ENCODE results near the gene MRPS27. TPM values are rescaled to one million over a fixed set of nuclear protein-coding genes. Genes with fewer than 3 reads are reported as not detected.

The MRPS27 gene
- total and polyA plus RNA-seq, 2 of the 13 experiments (the other 11 are each of a cell fraction or from before 2014, with no cell fraction given): 71.8 to 115 TPM

GRCh38 chr5:72319976-72320752 lies at the start of gene MRPS27, which contains the start of gene PTCD2 (continued):
- TF ChIP-seq ZNF407 (CRISPR knock-in tag; IDR thresholded peaks at IDR 0.05; ENCODE audit: not compliant biosample characterization) (peak; percentile 46), MAFF (IDR thresholded peaks at IDR 0.05; ENCODE audit: low read depth, low read length) (no peak), ZBTB1 (CRISPR knock-in tag; IDR thresholded peaks at IDR 0.05; ENCODE audit: borderline replicate concordance) (no peak), ZNF777 (CRISPR knock-in tag; IDR thresholded peaks at IDR 0.05) (no peak; the same call in 1 of the 2 replicates), ATF1 (CRISPR knock-in tag; IDR thresholded peaks at IDR 0.05) (peak; percentile 71), MBD4 (IDR thresholded peaks at IDR 0.05; ENCODE audit: borderline replicate concordance, low read length) (no peak), GRHL1 (CRISPR knock-in tag; conservative IDR thresholded peaks at IDR 0.05) (no peak), SYNCRIP (IDR thresholded peaks at IDR 0.05; ENCODE audit: insufficient read depth, low read depth, low read length) (no peak), DBP (CRISPR knock-in tag; IDR thresholded peaks at IDR 0.05; ENCODE audit: not compliant biosample characterization) (no peak), MTF2 (CRISPR knock-in tag; IDR thresholded peaks at IDR 0.05; ENCODE audit: borderline replicate concordance) (no peak), HMG20A (CRISPR knock-in tag; IDR thresholded peaks at IDR 0.05; ENCODE audit: borderline replicate concordance) (no peak; the same call in 1 of the 2 replicates), FOSL2 (CRISPR knock-in tag; IDR thresholded peaks at IDR 0.05) (peak; percentile 7; the same call in 1 of the 2 replicates), RFX3 (CRISPR knock-in tag; IDR thresholded peaks at IDR 0.05) (0 out of 2 replicates have a peak, but pooled peaks have one; percentile 11), ASH2L (IDR thresholded peaks at IDR 0.05; ENCODE audit: insufficient read length, low read depth, low read length) (peak; percentile 95), SRY (CRISPR knock-in tag; IDR thresholded peaks at IDR 0.05) (0 out of 2 replicates have a peak, but pooled peaks have one; percentile 61), ZNF737 (CRISPR knock-in tag; IDR thresholded peaks at IDR 0.05; ENCODE audit: borderline replicate concordance) (peak; percentile 79; the same call in 1 of the 2 replicates), ZNF10 (CRISPR knock-in tag; IDR thresholded peaks at IDR 0.05; ENCODE audit: borderline replicate concordance, low read depth) (no peak)

All from HepG2 (cell line).